T-cell (primary cell): ENCODE data around the gene TAC1. TPM values are rescaled to one million over a fixed set of nuclear protein-coding genes. Genes with fewer than 3 reads are reported as not detected.
A peak's percentile ranks its signal among the peaks of the same experiment; 100 is the strongest.

ENCODE experiments used
- ATAC-seq, 4 experiments: fragments of 200-7000 bp in 3 of 4; fragments of 150-1000 bp in 1 of 4; cut with Tn5 transposase; replicated peaks in 1 of 4; 1 replicate in 3 of 4; 2 replicates in 1 of 4; pipeline ENCODE4 v1.10.0; 2021; ENCODE audit warnings: moderate library complexity in 3 of 4, mild to moderate bottlenecking in 2 of 4, moderate number of reproducible peaks in 1 of 4
- CTCF ChIA-PET, 2 donors: fragments of 300-600 bp; sonication (Branson Sonifier 250); formaldehyde crosslinking; loops; one replicate each; lab custom pipeline; 2022; ENCODE audit warnings: antibody characterized with exemption in 2 of 2; lab: Charles Lee
- POLR2A ChIA-PET, 2 donors: fragments of 300-600 bp; sonication (Branson Sonifier 250); formaldehyde crosslinking; loops; one replicate each; lab custom pipeline; 2022; ENCODE audit warnings: antibody characterized with exemption in 2 of 2; lab: Charles Lee
- DNase-seq, 35 experiments: peaks; one replicate each; pipeline versions ENCODE4 v3.0.0 to v3.0.0-alpha.2; 2013 to 2023
- H3K27ac ChIP-seq: one replicate; pipeline ENCODE4 v1.5.1; 2013; ENCODE audit warnings: low read length
- H3K27me3 ChIP-seq, 2 experiments: replicated peaks in 1 of 2; 1 replicate in 1 of 2; 2 replicates in 1 of 2; pipeline versions ENCODE4 v1.6.1 to v1.7.0; 2013; ENCODE audit warnings: low read length in 1 of 2, mixed read lengths in 1 of 2; ENCODE audit not compliant: control insufficient read depth in 2 of 2, insufficient read depth in 2 of 2; ENCODE audit errors: extremely low read depth in 1 of 2
- H3K36me3 ChIP-seq, 2 donors: 1 replicate in 1 of 2; 2 replicates in 1 of 2; pipeline versions ENCODE4 v1.6.1 to v1.7.0; 2013; ENCODE audit warnings: low read length in 1 of 2; ENCODE audit not compliant: control insufficient read depth in 2 of 2, insufficient read depth in 1 of 2; ENCODE audit errors: extremely low read depth in 1 of 2
- H3K4me1 ChIP-seq, 2 experiments: 1 replicate in 1 of 2; 2 replicates in 1 of 2; pipeline versions ENCODE4 v1.6.1 to v1.7.0; 2013; ENCODE audit warnings: low read length in 2 of 2, mixed read lengths in 1 of 2; ENCODE audit not compliant: insufficient read depth in 2 of 2, control insufficient read depth in 1 of 2; ENCODE audit errors: extremely low read depth in 1 of 2
- H3K4me3 ChIP-seq, 2 donors: 1 replicate in 1 of 2; 2 replicates in 1 of 2; pipeline versions ENCODE4 v1.5.1 to v1.7.0; 2013; ENCODE audit warnings: mild to moderate bottlenecking in 2 of 2, low read length in 1 of 2, moderate library complexity in 1 of 2; ENCODE audit not compliant: control insufficient read depth in 1 of 2; ENCODE audit errors: extremely low read depth in 1 of 2
- H3K9me3 ChIP-seq: 2 replicates; pipeline ENCODE4 v1.7.0; 2013
- H3K27ac Mint-ChIP-seq, 2 donors: one replicate each; pipeline ENCODE4 v1.8.0; 2020 to 2021; ENCODE audit warnings: mild to moderate bottlenecking in 2 of 2, mixed read lengths in 2 of 2
- H3K27me3 Mint-ChIP-seq, 2 donors: one replicate each; pipeline ENCODE4 v1.8.0; 2021 to 2022; ENCODE audit warnings: mixed read lengths in 2 of 2
- H3K36me3 Mint-ChIP-seq: one replicate; pipeline ENCODE4 v1.8.0; 2021; ENCODE audit warnings: mixed read lengths
- H3K4me1 Mint-ChIP-seq, 3 donors: one replicate each; pipeline ENCODE4 v1.8.0; 2020 to 2022; ENCODE audit warnings: mixed read lengths in 3 of 3, mild to moderate bottlenecking in 1 of 3
- H3K4me3 Mint-ChIP-seq, 3 donors: one replicate each; pipeline ENCODE4 v1.8.0; 2020 to 2022; ENCODE audit warnings: mild to moderate bottlenecking in 3 of 3, mixed read lengths in 3 of 3, moderate library complexity in 3 of 3
- H3K9me3 Mint-ChIP-seq, 3 donors: one replicate each; pipeline ENCODE4 v1.8.0; 2020 to 2022; ENCODE audit warnings: mixed read lengths in 3 of 3
- WGBS: methylation state at CpG from one replicate; pipeline ENCODE4 v1.1.5; 2013; ENCODE audit warnings: missing lambda C conversion rate; ENCODE audit not compliant: insufficient coverage; 5-methylcytosine and 5-hydroxymethylcytosine counted together
- total RNA-seq, 35 experiments: library from RNA in 6 of 35; stranded (reverse) in 6 of 35; fragments of 120-200 nt in 1 of 35; gene quantifications; one replicate each; pipeline versions ENCODE4 v1.2.1 to v1.2.4 and lab custom pipeline; 2013 to 2026

Gene TAC1, protein sequence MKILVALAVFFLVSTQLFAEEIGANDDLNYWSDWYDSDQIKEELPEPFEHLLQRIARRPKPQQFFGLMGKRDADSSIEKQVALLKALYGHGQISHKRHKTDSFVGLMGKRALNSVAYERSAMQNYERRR
- total RNA-seq (not detected), total RNA-seq (lab: John Stamatoyannopoulos, UW) (0 to 2.0 (median 0) reads per million in 29 experiments)
- not detected for total RNA-seq (2013)

DNA sequence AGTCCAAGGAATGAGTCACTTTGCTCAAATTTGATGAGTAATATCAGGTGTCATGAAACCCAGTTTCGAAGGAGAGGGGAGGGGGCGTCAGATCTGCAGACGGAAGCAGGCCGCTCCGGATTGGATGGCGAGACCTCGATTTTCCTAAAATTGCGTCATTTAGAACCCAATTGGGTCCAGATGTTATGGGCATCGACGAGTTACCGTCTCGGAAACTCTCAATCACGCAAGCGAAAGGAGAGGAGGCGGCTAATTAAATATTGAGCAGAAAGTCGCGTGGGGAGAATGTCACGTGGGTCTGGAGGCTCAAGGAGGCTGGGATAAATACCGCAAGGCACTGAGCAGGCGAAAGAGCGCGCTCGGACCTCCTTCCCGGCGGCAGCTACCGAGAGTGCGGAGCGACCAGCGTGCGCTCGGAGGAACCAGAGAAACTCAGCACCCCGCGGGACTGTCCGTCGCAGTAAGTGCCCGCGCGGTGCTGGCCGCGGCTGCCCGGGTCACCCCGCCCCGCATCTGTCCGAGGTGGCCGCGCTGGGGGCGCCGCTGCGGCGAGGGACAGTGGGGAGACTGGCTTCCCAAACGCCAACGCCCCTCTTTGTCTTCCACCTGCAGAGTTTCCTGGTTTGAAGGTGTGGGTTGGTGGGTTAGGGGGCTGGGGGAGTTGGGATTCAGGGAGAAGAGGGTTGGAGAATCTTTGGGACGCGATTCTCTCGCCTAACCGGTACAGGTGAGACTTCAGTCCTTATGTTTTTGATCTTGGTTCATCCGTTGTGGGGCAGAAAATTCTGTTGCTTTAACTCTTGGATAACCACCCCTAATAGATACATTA, at the start of gene TAC1:
Gene TAC1 (plus strand): TSS at position 351 of the 829 bp plus-strand sequence. CDS start 527 bp downstream, outside the sequence.
- Mint-ChIP-seq H3K36me3 (no peaks in the 10 kb centered on the region), H3K4me1 (peaks cover 16 to 26% (median 17%) of the 10 kb centered on the region in 3 donors), H3K9me3 (no peaks in the 10 kb centered on the region), H3K27ac (no peak within 1 kb of the TSS), H3K27me3 (peaks cover 58% of the 10 kb centered on the region in 2 donors), H3K4me3 (peak within 1 kb of the TSS in 2 of 3 donors; percentile 31 to 46)
- DNase-seq (no peak), ATAC-seq (peak in 1 of 4 experiments; percentile 24)
- Histone ChIP-seq H3K4me3 (no peak within 1 kb of the TSS), H3K36me3 (no peaks in the 10 kb centered on the region), H3K27ac (no peak within 1 kb of the TSS), H3K4me1 (peaks cover 0 to 4% of the 10 kb centered on the region in 2 experiments), H3K27me3 (peaks cover 5 to 24% of the 10 kb centered on the region in 2 experiments), H3K9me3 (no peaks in the 10 kb centered on the region)
- ChIA-PET CTCF (no interaction called here), POLR2A (no interaction called here)
- 10% methylated on average over 51 of the region's 57 CpGs for WGBS

DNA sequence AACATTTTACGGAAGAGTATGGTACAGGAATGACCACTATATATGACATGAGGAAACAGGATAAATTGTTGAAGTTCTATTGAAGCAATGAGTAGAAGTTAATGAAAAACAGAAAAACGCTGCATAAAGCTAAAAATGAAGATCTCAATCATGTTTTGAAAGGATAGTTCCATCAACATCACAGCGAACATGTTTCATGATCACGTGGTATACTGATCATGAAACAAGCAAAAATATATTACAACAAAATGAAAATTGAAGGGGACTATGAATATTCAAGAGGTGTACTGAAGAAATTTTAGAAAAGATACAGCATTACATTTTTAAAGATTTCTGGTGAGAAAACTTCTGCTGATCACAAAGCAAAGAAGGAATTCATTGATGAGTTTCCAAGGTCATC, 45.9 kb upstream of the TAC1 start:
- DNase-seq (no peak), ATAC-seq (no peak)
- H3K27me3 Mint-ChIP-seq, result peaks cover 4 to 10% of the 10 kb centered on the region in 2 donors
- no peaks in the 10 kb centered on the region for H3K36me3 ChIP-seq
- H3K4me1 ChIP-seq, result no peaks in the 10 kb centered on the region
- H3K9me3 ChIP-seq, result no peaks in the 10 kb centered on the region
- H3K27me3 ChIP-seq, result no peaks in the 10 kb centered on the region
- WGBS, result no CpG with 5 or more reads among the region's 4 CpGs
- CTCF ChIA-PET, result no interaction called here
- no peak overlapping the region for H3K4me3 ChIP-seq
- no peak overlapping the region for H3K27ac ChIP-seq
- POLR2A ChIA-PET, result no interaction called here
- H3K27ac Mint-ChIP-seq, result no peak overlapping the region
- no peaks in the 10 kb centered on the region for H3K36me3 Mint-ChIP-seq
- no peaks in the 10 kb centered on the region for H3K9me3 Mint-ChIP-seq
- no peak overlapping the region for H3K4me3 Mint-ChIP-seq
- H3K4me1 Mint-ChIP-seq, result no peaks in the 10 kb centered on the region

DNA sequence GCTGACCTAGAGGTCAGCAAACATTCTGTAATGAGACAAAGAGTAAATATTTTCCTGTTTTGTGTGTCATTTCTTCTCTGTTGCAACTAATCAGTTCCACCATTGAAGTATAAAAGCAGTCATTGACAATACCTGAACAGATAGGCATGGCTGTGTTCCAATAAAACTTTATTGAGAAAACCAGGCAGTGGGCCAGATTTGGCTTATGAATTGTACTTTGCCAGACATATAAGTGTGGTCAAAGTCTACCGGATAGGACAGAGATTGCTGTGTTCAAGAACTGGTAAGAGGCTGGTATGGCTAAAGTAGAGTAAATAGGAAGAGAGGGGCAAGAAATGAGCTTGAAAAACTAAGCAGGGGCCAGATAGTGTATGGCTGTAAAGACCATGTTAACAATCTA, 38.3 kb upstream of the TAC1 start:
- H3K27me3 ChIP-seq, result no peaks in the 10 kb centered on the region
- H3K4me3 ChIP-seq, result no peak overlapping the region
- H3K4me1 ChIP-seq, result no peaks in the 10 kb centered on the region
- peaks cover 3% of the 10 kb centered on the region in 2 donors for H3K27me3 Mint-ChIP-seq
- H3K9me3 ChIP-seq, result no peaks in the 10 kb centered on the region
- no peak overlapping the region for H3K27ac ChIP-seq
- 100% methylated on average over 1 of the region's 1 CpG for WGBS
- H3K27ac Mint-ChIP-seq, result no peak overlapping the region
- POLR2A ChIA-PET, result interaction anchor here in 1 of 2 donors (0.6 kb wide), 1 partner anchor 21 kb away, joined by 5 read pairs; no protein-coding TSS in a partner anchor
- CTCF ChIA-PET, result no interaction called here
- ATAC-seq (no peak), DNase-seq (no peak)
- H3K9me3 Mint-ChIP-seq, result no peaks in the 10 kb centered on the region
- H3K4me3 Mint-ChIP-seq, result no peak overlapping the region
- H3K36me3 ChIP-seq, result no peaks in the 10 kb centered on the region
- no peaks in the 10 kb centered on the region for H3K4me1 Mint-ChIP-seq
- no peaks in the 10 kb centered on the region for H3K36me3 Mint-ChIP-seq

DNA sequence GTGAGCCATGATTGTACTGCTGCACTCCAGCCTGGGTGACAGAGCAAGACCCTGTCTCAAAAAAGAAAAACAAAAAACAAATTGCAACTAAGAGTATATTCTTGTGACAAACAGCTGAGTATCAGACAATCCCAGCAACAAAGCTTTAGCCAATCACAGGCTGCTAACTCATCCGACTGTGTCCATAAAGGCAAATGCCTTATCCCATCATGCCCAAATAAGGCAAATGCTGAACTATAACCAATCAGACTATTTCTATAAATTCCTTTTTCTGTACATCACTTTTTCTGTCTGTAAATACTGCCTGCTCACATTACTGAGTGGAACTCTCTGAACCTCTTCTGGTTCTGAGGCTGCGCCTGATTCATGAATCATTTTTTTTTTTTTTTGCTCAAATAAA, 37.5 kb upstream of the TAC1 start:
- DNase-seq (no peak), ATAC-seq (no peak)
- Histone ChIP-seq H3K27ac (no peak overlapping the region), H3K27me3 (no peaks in the 10 kb centered on the region), H3K4me3 (no peak overlapping the region), H3K9me3 (no peaks in the 10 kb centered on the region), H3K4me1 (no peaks in the 10 kb centered on the region), H3K36me3 (no peaks in the 10 kb centered on the region)
- POLR2A ChIA-PET, result interaction anchor here in 1 of 2 donors (0.6 kb wide), 1 partner anchor 22 kb away, joined by 5 read pairs; no protein-coding TSS in a partner anchor
- Mint-ChIP-seq H3K27me3 (peaks cover 3% of the 10 kb centered on the region in 2 donors), H3K4me1 (no peaks in the 10 kb centered on the region), H3K27ac (no peak overlapping the region), H3K4me3 (no peak overlapping the region), H3K36me3 (no peaks in the 10 kb centered on the region), H3K9me3 (no peaks in the 10 kb centered on the region)
- WGBS, result 100% methylated on average over 1 of the region's 2 CpGs
- CTCF ChIA-PET, result no interaction called here

DNA sequence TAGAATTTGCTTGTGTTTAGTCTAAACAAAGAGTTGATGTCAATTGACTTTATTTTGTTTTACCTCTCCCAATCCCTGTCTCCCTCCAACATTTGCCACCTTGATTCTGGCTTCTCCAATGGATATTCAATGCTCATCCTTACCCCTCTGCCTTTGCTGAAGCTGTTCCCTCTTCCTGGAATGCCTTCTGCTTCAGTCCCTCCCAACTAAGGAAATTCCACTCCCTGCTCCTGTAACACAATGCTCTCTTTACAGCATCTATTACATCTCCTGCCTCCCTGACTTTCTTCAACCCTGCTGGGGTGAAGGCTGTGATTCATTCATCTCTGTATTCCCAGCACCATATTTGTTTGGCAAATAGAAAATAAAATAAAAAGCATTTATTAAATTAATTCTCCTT, 34.5 kb upstream of the TAC1 start:
- Mint-ChIP-seq H3K36me3 (no peaks in the 10 kb centered on the region), H3K4me1 (no peaks in the 10 kb centered on the region), H3K9me3 (peaks cover 0 to 5% (median 0%) of the 10 kb centered on the region in 3 donors), H3K27ac (no peak overlapping the region), H3K27me3 (peaks cover 3% of the 10 kb centered on the region in 2 donors), H3K4me3 (no peak overlapping the region)
- DNase-seq (no peak), ATAC-seq (no peak)
- Histone ChIP-seq H3K27ac (no peak overlapping the region), H3K4me1 (no peaks in the 10 kb centered on the region), H3K9me3 (no peaks in the 10 kb centered on the region), H3K4me3 (no peak overlapping the region), H3K36me3 (no peaks in the 10 kb centered on the region), H3K27me3 (no peaks in the 10 kb centered on the region)
- POLR2A ChIA-PET, result no interaction called here
- CTCF ChIA-PET, result no interaction called here

DNA sequence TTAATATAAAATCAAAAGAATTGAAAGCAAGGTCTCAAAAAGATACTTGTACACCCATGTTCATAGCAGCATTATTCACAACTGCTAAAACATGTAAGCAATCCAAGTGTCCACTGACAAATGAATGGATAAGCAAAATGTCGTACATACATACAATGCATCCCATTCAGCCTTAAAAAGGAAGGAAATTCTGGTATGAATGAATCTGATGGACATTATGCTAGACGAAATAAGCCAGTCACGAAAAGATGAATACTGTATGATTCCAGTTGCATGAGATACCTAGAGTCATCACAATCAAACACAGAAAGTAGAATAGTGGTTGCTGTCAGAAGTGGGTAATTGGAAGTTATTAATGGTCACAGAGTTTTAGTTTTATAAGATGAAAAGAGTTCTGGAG, 9.5 kb upstream of the TAC1 start:
- no peaks in the 10 kb centered on the region for H3K36me3 ChIP-seq
- H3K4me3 ChIP-seq, result no peak overlapping the region
- Mint-ChIP-seq H3K9me3 (no peaks in the 10 kb centered on the region), H3K4me1 (no peaks in the 10 kb centered on the region), H3K27me3 (peaks cover 3 to 13% of the 10 kb centered on the region in 2 donors), H3K27ac (no peak overlapping the region), H3K4me3 (no peak overlapping the region), H3K36me3 (no peaks in the 10 kb centered on the region)
- H3K27ac ChIP-seq, result no peak overlapping the region
- ChIA-PET CTCF (no interaction called here), POLR2A (no interaction called here)
- H3K4me1 ChIP-seq, result no peaks in the 10 kb centered on the region
- no peak for DNase-seq
- no peak for ATAC-seq
- H3K27me3 ChIP-seq, result no peaks in the 10 kb centered on the region
- H3K9me3 ChIP-seq, result no peaks in the 10 kb centered on the region
- WGBS, result no CpG with 5 or more reads among the region's 3 CpGs
